Mesenchymal stem cell (in vitro differentiated cells and primary cell): ENCODE results near the gene HMGN5. TPM values are rescaled to one million over a fixed set of nuclear protein-coding genes. Genes with fewer than 3 reads are reported as not detected.

ENCODE experiments used
- DNase-seq: peaks from one replicate; pipeline ENCODE4 v3.0.0-alpha.2; 2013
- H2AFZ ChIP-seq: one replicate; pipeline ENCODE4 v1.6.1; 2013; ENCODE audit warnings: low read depth, mild to moderate bottlenecking, control low read depth, inconsistent platforms, low read length, moderate library complexity
- H2AK5ac ChIP-seq: 2 replicates; pipeline ENCODE4 v1.6.1; 2013; ENCODE audit warnings: low read length, moderate library complexity, mild to moderate bottlenecking, inconsistent platforms; ENCODE audit not compliant: severe bottlenecking
- H2BK120ac ChIP-seq: one replicate; pipeline ENCODE4 v1.6.1; 2013; ENCODE audit warnings: low read depth, mild to moderate bottlenecking, inconsistent platforms, low read length, moderate library complexity
- H2BK12ac ChIP-seq, 2 experiments: one replicate each; pipeline ENCODE4 v1.6.1; 2013; ENCODE audit warnings: inconsistent platforms in 2 of 2, low read length in 2 of 2, mild to moderate bottlenecking in 2 of 2, moderate library complexity in 2 of 2, control low read depth in 1 of 2
- H2BK15ac ChIP-seq: one replicate; pipeline ENCODE4 v1.6.1; 2013; ENCODE audit warnings: mild to moderate bottlenecking, low read depth, inconsistent platforms; ENCODE audit not compliant: poor library complexity, severe bottlenecking
- H2BK5ac ChIP-seq: 2 replicates; pipeline ENCODE4 v1.6.1; 2013; ENCODE audit warnings: low read depth, mild to moderate bottlenecking, low read length, control low read depth, inconsistent platforms; ENCODE audit not compliant: poor library complexity, severe bottlenecking
- H3K14ac ChIP-seq, 2 experiments: one replicate each; pipeline ENCODE4 v1.6.1; 2013; ENCODE audit warnings: inconsistent platforms in 2 of 2, low read length in 2 of 2, control low read depth in 1 of 2, mild to moderate bottlenecking in 1 of 2, moderate library complexity in 1 of 2
- H3K18ac ChIP-seq, 2 experiments: one replicate each; pipeline ENCODE4 v1.6.1; 2013; ENCODE audit warnings: inconsistent platforms in 2 of 2, low read length in 2 of 2, control low read depth in 1 of 2, low read depth in 1 of 2, mild to moderate bottlenecking in 1 of 2
- H3K23ac ChIP-seq, 2 experiments: one replicate each; pipeline ENCODE4 v1.6.1; 2013; ENCODE audit warnings: inconsistent platforms in 2 of 2, low read length in 2 of 2, mild to moderate bottlenecking in 2 of 2, moderate library complexity in 2 of 2, control low read depth in 1 of 2
- H3K27ac ChIP-seq: 2 replicates; pipeline ENCODE4 v1.5.1; 2013; ENCODE audit warnings: mild to moderate bottlenecking, moderate library complexity, low read length, control low read depth, inconsistent platforms; ENCODE audit not compliant: poor library complexity, severe bottlenecking
- H3K27me3 ChIP-seq, 2 experiments: 2 replicates each; pipeline versions ENCODE4 v1.6.1 to v1.7.0; 2013; ENCODE audit warnings: low read length in 2 of 2, mild to moderate bottlenecking in 2 of 2, moderate library complexity in 2 of 2, control low read depth in 1 of 2, inconsistent platforms in 1 of 2; ENCODE audit not compliant: control insufficient read depth in 1 of 2, insufficient read depth in 1 of 2
- H3K36me3 ChIP-seq, 2 experiments: 2 replicates each; pipeline versions ENCODE4 v1.6.1 to v1.7.0; 2013; ENCODE audit warnings: low read length in 2 of 2, control low read depth in 1 of 2, inconsistent platforms in 1 of 2, low read depth in 1 of 2, mild to moderate bottlenecking in 1 of 2; ENCODE audit not compliant: insufficient read depth in 2 of 2, control insufficient read depth in 1 of 2
- H3K4ac ChIP-seq, 2 experiments: one replicate each; pipeline ENCODE4 v1.6.1; 2013; ENCODE audit warnings: inconsistent platforms in 2 of 2, low read length in 2 of 2, mild to moderate bottlenecking in 2 of 2, moderate library complexity in 2 of 2, control low read depth in 1 of 2, low read depth in 1 of 2
- H3K4me1 ChIP-seq: 2 replicates; pipeline ENCODE4 v1.6.1; 2013; ENCODE audit warnings: low read depth, low read length, control low read depth; ENCODE audit not compliant: control insufficient read depth, insufficient read depth
- H3K4me2 ChIP-seq: 2 replicates; pipeline ENCODE4 v1.6.1; 2013; ENCODE audit warnings: low read length, mild to moderate bottlenecking, inconsistent platforms; ENCODE audit not compliant: poor library complexity, severe bottlenecking
- H3K4me3 ChIP-seq, 2 experiments: 2 replicates each; pipeline versions ENCODE4 v1.5.1 to v1.7.0; 2013; ENCODE audit warnings: low read length in 2 of 2, mild to moderate bottlenecking in 2 of 2, control low read depth in 1 of 2, low read depth in 1 of 2; ENCODE audit not compliant: insufficient read depth in 1 of 2
- H3K79me1 ChIP-seq: replicated peaks from 2 replicates; pipeline ENCODE4 v1.6.1; 2013; ENCODE audit warnings: mild to moderate bottlenecking, control low read depth, low read length, inconsistent platforms; ENCODE audit not compliant: poor library complexity, severe bottlenecking
- H3K9ac ChIP-seq: 2 replicates; pipeline ENCODE4 v1.7.0; 2013; ENCODE audit warnings: mild to moderate bottlenecking, low read length, moderate library complexity
- H3K9me3 ChIP-seq: 2 replicates; pipeline ENCODE4 v1.7.0; 2013; ENCODE audit warnings: mild to moderate bottlenecking, low read length; ENCODE audit not compliant: control insufficient read depth
- H4K8ac ChIP-seq: one replicate; pipeline ENCODE4 v1.6.1; 2013; ENCODE audit warnings: inconsistent platforms, mild to moderate bottlenecking, low read length, moderate library complexity
- H4K91ac ChIP-seq: one replicate; pipeline ENCODE4 v1.6.1; 2013; ENCODE audit warnings: mild to moderate bottlenecking, low read length, inconsistent platforms
- WGBS: methylation state at CpG from one replicate; pipeline ENCODE4 v1.1.7; 2013; ENCODE audit warnings: mixed read lengths; 5-methylcytosine and 5-hydroxymethylcytosine counted together
- polyA plus RNA-seq, 2 experiments: library from polyadenylated mRNA; stranded (reverse); fragments of 200-250 nt; gene quantifications; one replicate each; pipeline ENCODE4 v1.2.3, GENCODE V29; 2013

HMGN5 gene
- polyA plus RNA-seq (2013, experiment 1 of 2): 13.2 TPM
- 12.2 TPM for polyA plus RNA-seq (2013, experiment 2 of 2)

- H2AK5ac ChIP-seq: no peak within 1 kb of the TSS
- no peak within 1 kb of the TSS for H4K91ac ChIP-seq
- H3K23ac ChIP-seq: no peak within 1 kb of the TSS
- H2BK5ac ChIP-seq: no peak within 1 kb of the TSS
- H3K4me3 ChIP-seq: peak within 1 kb of the TSS; percentile 61 to 93
- no peaks in the 10 kb centered on the region for H3K9me3 ChIP-seq
- peak; percentile 92 for DNase-seq
- H3K14ac ChIP-seq: no peak within 1 kb of the TSS
- H2BK120ac ChIP-seq: no peak within 1 kb of the TSS
- no peaks in the 10 kb centered on the region for H3K36me3 ChIP-seq
- peak within 1 kb of the TSS; percentile 21 to 58 for H3K18ac ChIP-seq
- peak within 1 kb of the TSS; percentile 34 for H3K4me2 ChIP-seq
- H3K79me1 ChIP-seq: no peaks in the 10 kb centered on the region
- peak within 1 kb of the TSS; percentile 88 for H3K27ac ChIP-seq
- H3K27me3 ChIP-seq: no peaks in the 10 kb centered on the region
- WGBS: under 1% methylated on average over 19 of the region's 23 CpGs
- H2BK12ac ChIP-seq: no peak within 1 kb of the TSS
- H2AFZ ChIP-seq: no peak within 1 kb of the TSS
- H3K4ac ChIP-seq: peak within 1 kb of the TSS in 1 of 2 experiments; percentile 37
- H2BK15ac ChIP-seq: no peak within 1 kb of the TSS
- no peak within 1 kb of the TSS for H4K8ac ChIP-seq
- no peaks in the 10 kb centered on the region for H3K4me1 ChIP-seq
- H3K9ac ChIP-seq: peak within 1 kb of the TSS; percentile 95
These were observed at the start of gene HMGN5, which contains the start of gene SH3BGRL for GRCh38 chrX:81201671-81202455. Gene HMGN5, minus strand, starts transcription at chrX:81201913. Its CDS starts 80,364 bp downstream, at chrX:81121549. Gene SH3BGRL, plus strand, starts transcription at chrX:81202102. Its CDS starts 99 bp downstream, at chrX:81202201.

- Histone ChIP-seq H3K79me1 (peaks cover 7% of the 10 kb centered on the region), H3K4me1 (no peaks in the 10 kb centered on the region), H3K9ac (no peak overlapping the region), H4K91ac (no peak overlapping the region), H2AFZ (no peak overlapping the region), H2BK5ac (no peak overlapping the region), H3K27ac (no peak overlapping the region), H3K36me3 (peaks cover 4 to 16% of the 10 kb centered on the region in 2 experiments), H2BK12ac (no peak overlapping the region), H3K23ac (no peak overlapping the region), H3K4ac (no peak overlapping the region), H2AK5ac (no peak overlapping the region), H3K14ac (peak overlapping the region in 1 of 2 experiments; percentile 55), H4K8ac (no peak overlapping the region), H2BK15ac (no peak overlapping the region), H3K4me2 (no peak overlapping the region), H3K9me3 (peaks cover 13% of the 10 kb centered on the region), H2BK120ac (no peak overlapping the region), H3K18ac (no peak overlapping the region), H3K27me3 (no peaks in the 10 kb centered on the region), H3K4me3 (no peak overlapping the region)
- 100% methylated on average over 5 of the region's 7 CpGs for WGBS
- no peak for DNase-seq
These were observed 40.0 kb upstream of the HMGN5 start for GRCh38 chrX:81241753-81242152.

GRCh38 chrX:81240701-81241331 lies 39.1 kb upstream of the HMGN5 start:
- H2BK12ac ChIP-seq: no peak overlapping the region
- no peak overlapping the region for H2AK5ac ChIP-seq
- no peaks in the 10 kb centered on the region for H3K4me1 ChIP-seq
- peaks cover 7% of the 10 kb centered on the region for H3K79me1 ChIP-seq
- H3K4me3 ChIP-seq: no peak overlapping the region
- peaks cover 13% of the 10 kb centered on the region for H3K9me3 ChIP-seq
- H3K4me2 ChIP-seq: no peak overlapping the region
- no peak overlapping the region for H3K4ac ChIP-seq
- H3K14ac ChIP-seq: no peak overlapping the region
- no peak overlapping the region for H4K8ac ChIP-seq
- H3K27ac ChIP-seq: no peak overlapping the region
- no peak overlapping the region for H3K23ac ChIP-seq
- no peak overlapping the region for H3K9ac ChIP-seq
- no peak overlapping the region for H2BK15ac ChIP-seq
- H3K36me3 ChIP-seq: peaks cover 4 to 16% of the 10 kb centered on the region in 2 experiments
- no peak overlapping the region for H2AFZ ChIP-seq
- H3K18ac ChIP-seq: no peak overlapping the region
- no peak for DNase-seq
- no peak overlapping the region for H2BK120ac ChIP-seq
- no peaks in the 10 kb centered on the region for H3K27me3 ChIP-seq
- 100% methylated on average over 3 of the region's 4 CpGs for WGBS
- no peak overlapping the region for H2BK5ac ChIP-seq
- no peak overlapping the region for H4K91ac ChIP-seq

- Histone ChIP-seq H3K9me3 (peaks cover 13% of the 10 kb centered on the region), H3K18ac (no peak overlapping the region), H2AFZ (no peak overlapping the region), H3K4me2 (no peak overlapping the region), H3K79me1 (peaks cover 7% of the 10 kb centered on the region), H3K9ac (no peak overlapping the region), H3K36me3 (peaks cover 4 to 16% of the 10 kb centered on the region in 2 experiments), H3K27ac (no peak overlapping the region), H3K23ac (no peak overlapping the region), H3K4ac (no peak overlapping the region), H3K4me3 (no peak overlapping the region), H2AK5ac (no peak overlapping the region), H2BK12ac (no peak overlapping the region), H3K27me3 (no peaks in the 10 kb centered on the region), H2BK15ac (no peak overlapping the region), H4K8ac (no peak overlapping the region), H3K14ac (no peak overlapping the region), H2BK5ac (no peak overlapping the region), H4K91ac (no peak overlapping the region), H3K4me1 (no peaks in the 10 kb centered on the region), H2BK120ac (no peak overlapping the region)
- WGBS: 89% methylated on average over 4 of the region's 4 CpGs
- no peak for DNase-seq
These were observed 36.5 kb upstream of the HMGN5 start for GRCh38 chrX:81238166-81238565.
